ENCODE data around the gene SMOC2.
"Not testable (repeated sequence)": the region's sequence is repeated elsewhere in the genome, so short reads cannot be mapped to it uniquely, and the experiment has no call there.

- not testable (repeated sequence) for TF ChIP-seq CTCF (conservative IDR thresholded peaks at IDR 0.05; ENCODE audit: low read depth, low read length); MXI1 (IDR thresholded peaks at IDR 0.05; ENCODE audit: borderline replicate concordance, low read depth, low read length)
- TF ChIP-seq, protein P1, sequence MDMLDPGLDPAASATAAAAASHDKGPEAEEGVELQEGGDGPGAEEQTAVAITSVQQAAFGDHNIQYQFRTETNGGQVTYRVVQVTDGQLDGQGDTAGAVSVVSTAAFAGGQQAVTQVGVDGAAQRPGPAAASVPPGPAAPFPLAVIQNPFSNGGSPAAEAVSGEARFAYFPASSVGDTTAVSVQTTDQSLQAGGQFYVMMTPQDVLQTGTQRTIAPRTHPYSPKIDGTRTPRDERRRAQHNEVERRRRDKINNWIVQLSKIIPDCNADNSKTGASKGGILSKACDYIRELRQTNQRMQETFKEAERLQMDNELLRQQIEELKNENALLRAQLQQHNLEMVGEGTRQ (IDR thresholded peaks at IDR 0.05; ENCODE audit: low read depth, low read length): not testable (repeated sequence)
Measured at GRCh38 chr6:168705271-168705670, 264.3 kb downstream of the SMOC2 start.

Measured in IMR-90 (cell line).